Transverse colon (tissue), 4 donors: ENCODE data around the gene CLEC4M. TPM values are rescaled to one million over a fixed set of nuclear protein-coding genes. Genes with fewer than 3 reads are reported as not detected.

Source experiments
- DNase-seq: peaks from one replicate; pipeline ENCODE4 v3.0.0-alpha.2; 2019
- H3K27ac ChIP-seq, 4 donors: fragments of 200-600 bp; sonication (generic); 2 replicates each; pipeline ENCODE4 v1.5.1; 2016 to 2018; ENCODE audit warnings: inconsistent platforms in 4 of 4
- H3K27me3 ChIP-seq: fragments of 200-600 bp; sonication (generic); 2 replicates; pipeline ENCODE4 v1.5.1; 2017; ENCODE audit warnings: inconsistent platforms
- H3K36me3 ChIP-seq, 4 donors: fragments of 200-600 bp; sonication (generic); 2 replicates each; pipeline ENCODE4 v1.5.1; 2017 to 2019; ENCODE audit warnings: inconsistent platforms in 4 of 4
- H3K4me1 ChIP-seq, 4 donors: fragments of 200-600 bp; sonication (generic); 2 replicates each; pipeline ENCODE4 v1.5.1; 2017 to 2020; ENCODE audit warnings: inconsistent platforms in 4 of 4
- H3K4me3 ChIP-seq, 4 donors: fragments of 200-600 bp; sonication (generic); 1 replicate in 1 of 4; 2 replicates in 3 of 4; pipeline versions ENCODE4 v1.5.1 to v1.6.1; 2017 to 2019; ENCODE audit warnings: inconsistent platforms in 4 of 4
- H3K9me3 ChIP-seq, 2 donors: fragments of 200-600 bp; sonication (generic); 2 replicates each; pipeline ENCODE4 v1.5.1; 2017 to 2019; ENCODE audit warnings: inconsistent platforms in 2 of 2
- EP300 ChIP-seq: sonication (generic); formaldehyde crosslinking; IDR thresholded peaks from one replicate; pipeline ENCODE4 v1.6.1; 2017; ENCODE audit warnings: antibody characterized with exemption, low read depth
- POLR2A ChIP-seq: fragments of 450-650 bp; IDR thresholded peaks from one replicate; pipeline ENCODE4 v1.6.1; 2016; ENCODE audit warnings: antibody characterized with exemption, mild to moderate bottlenecking, moderate library complexity
- POLR2AphosphoS5 ChIP-seq, 3 donors: sonication (generic); formaldehyde crosslinking; IDR thresholded peaks; one replicate each; pipeline ENCODE4 v1.6.1; 2016; ENCODE audit warnings: antibody characterized with exemption in 3 of 3
- WGBS, 2 donors: methylation state at CpG; one replicate each; pipeline ENCODE4 v1.1.5; 2018; ENCODE audit warnings: low coverage in 1 of 2; 5-methylcytosine and 5-hydroxymethylcytosine counted together
- in situ Hi-C, 4 donors: fragments of 200-750 bp; cut with MboI; loops; one replicate each; pipeline versions ENCODE4 v1.15.0 to v1.15.1; 2017; ENCODE audit warnings: low sequenced_read_pairs in 3 of 4, low pct_ligation_motif_present in 1 of 4, low pct_unique_long_range_greater_than_20kb in 1 of 4
- intact Hi-C: fragments of 100-400 bp; cut with DNase I; formaldehyde crosslinking; loops from one replicate; pipeline ENCODE4 v1.15.1; 2023; ENCODE audit warnings: low total_unique reads
- total RNA-seq, 4 donors: library from RNA; depleted of rRNA; stranded (reverse); fragments of >200 nt; gene quantifications; one replicate each; pipeline ENCODE4 v1.1.0, GENCODE V29; 2016
- TF ChIP-seq, protein P1 (sequence below), 5 experiments: fragments of 200-600 bp in 3 of 5; fragments of 450-650 bp in 2 of 5; sonication (generic) in 3 of 5; IDR thresholded peaks; 1 replicate in 2 of 5; 2 replicates in 3 of 5; pipeline ENCODE4 v1.5.1; 2016 to 2017; ENCODE audit warnings: antibody characterized with exemption in 5 of 5, inconsistent platforms in 3 of 5, mild to moderate bottlenecking in 2 of 5, moderate library complexity in 1 of 5

The CLEC4M gene
- total RNA-seq, 4 donors from 2014 or later: 0.16 TPM; not detected in 3

DNA sequence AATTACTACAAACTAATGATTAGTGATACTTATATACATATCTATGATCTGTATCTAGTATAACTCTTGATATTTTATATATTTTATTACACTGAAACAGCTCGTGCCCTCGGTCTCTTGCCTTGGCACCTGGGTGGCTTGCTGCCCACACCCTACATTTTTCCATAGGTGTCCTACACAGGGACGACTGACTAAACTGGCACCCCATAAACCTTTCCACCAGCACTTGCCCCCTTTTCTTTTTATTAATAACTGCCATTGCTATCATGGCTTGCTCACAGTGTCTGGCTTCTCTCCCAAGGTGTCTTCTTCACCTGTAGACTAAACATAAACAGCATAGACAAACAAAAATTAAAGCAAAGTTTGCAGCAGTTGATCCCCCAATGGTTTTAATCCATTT lies 30.4 kb downstream of the CLEC4M start:
- Histone ChIP-seq H3K4me3 (no peak overlapping the region), H3K36me3 (no peaks in the 10 kb centered on the region), H3K9me3 (no peaks in the 10 kb centered on the region), H3K27ac (no peak overlapping the region), H3K4me1 (peaks cover 0 to 7% (median 6%) of the 10 kb centered on the region in 4 donors), H3K27me3 (peaks cover 50% of the 10 kb centered on the region)
- 76 to 79% methylated on average over 3 of the region's 3 CpGs for WGBS, 2 donors
- in situ Hi-C loops: loop anchor here in 2 of 4 donors (5.0 to 10.0 kb wide), 3 partner anchors 139 to 439 kb away; no protein-coding TSS in a partner anchor
- intact Hi-C loops: no loop called here
- no peak for DNase-seq
- TF ChIP-seq POLR2AphosphoS5 (IDR thresholded peaks at IDR 0.05) (no peak), EP300 (no peak), POLR2A (no peak)
- TF ChIP-seq, protein P1, sequence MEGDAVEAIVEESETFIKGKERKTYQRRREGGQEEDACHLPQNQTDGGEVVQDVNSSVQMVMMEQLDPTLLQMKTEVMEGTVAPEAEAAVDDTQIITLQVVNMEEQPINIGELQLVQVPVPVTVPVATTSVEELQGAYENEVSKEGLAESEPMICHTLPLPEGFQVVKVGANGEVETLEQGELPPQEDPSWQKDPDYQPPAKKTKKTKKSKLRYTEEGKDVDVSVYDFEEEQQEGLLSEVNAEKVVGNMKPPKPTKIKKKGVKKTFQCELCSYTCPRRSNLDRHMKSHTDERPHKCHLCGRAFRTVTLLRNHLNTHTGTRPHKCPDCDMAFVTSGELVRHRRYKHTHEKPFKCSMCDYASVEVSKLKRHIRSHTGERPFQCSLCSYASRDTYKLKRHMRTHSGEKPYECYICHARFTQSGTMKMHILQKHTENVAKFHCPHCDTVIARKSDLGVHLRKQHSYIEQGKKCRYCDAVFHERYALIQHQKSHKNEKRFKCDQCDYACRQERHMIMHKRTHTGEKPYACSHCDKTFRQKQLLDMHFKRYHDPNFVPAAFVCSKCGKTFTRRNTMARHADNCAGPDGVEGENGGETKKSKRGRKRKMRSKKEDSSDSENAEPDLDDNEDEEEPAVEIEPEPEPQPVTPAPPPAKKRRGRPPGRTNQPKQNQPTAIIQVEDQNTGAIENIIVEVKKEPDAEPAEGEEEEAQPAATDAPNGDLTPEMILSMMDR (IDR thresholded peaks at IDR 0.05): no peak

DNA sequence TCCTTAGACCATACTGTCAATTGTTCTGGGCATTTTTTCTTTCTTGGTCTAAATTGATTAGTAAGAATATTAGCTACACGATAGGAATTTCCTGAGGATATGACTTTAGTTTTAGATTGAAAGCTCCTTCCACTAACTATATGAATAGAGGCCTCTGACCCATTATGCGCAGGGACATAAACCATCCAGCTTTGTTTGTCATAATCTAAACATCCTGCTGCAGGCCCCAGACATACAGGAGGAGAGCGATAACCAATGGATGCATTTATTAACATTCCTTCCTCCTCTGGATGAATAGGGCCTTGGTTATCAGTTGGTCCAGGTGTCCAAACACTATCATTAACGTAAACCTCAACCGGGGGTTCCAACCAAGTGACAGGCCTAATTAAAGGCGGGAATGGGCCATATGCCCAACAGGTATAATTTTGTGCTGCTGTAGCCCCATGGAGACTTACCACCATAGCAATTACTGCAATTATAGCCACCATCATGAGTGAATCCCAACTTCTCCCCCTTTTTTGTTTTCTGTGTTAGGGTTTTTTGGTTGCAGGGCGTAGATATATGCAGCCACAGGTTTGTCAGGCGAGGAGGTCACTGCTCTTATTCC lies 32.6 kb downstream of the CLEC4M start:
- Histone ChIP-seq H3K36me3 (no peaks in the 10 kb centered on the region), H3K4me3 (no peak overlapping the region), H3K9me3 (peaks cover 0 to under 1% of the 10 kb centered on the region in 2 donors), H3K27ac (no peak overlapping the region), H3K4me1 (peaks cover 0 to 13% (median 2%) of the 10 kb centered on the region in 4 donors), H3K27me3 (peaks cover 44% of the 10 kb centered on the region)
- 41 to 73% methylated on average over 3 to 8 of the region's 8 CpGs for WGBS, 2 donors
- TF ChIP-seq POLR2AphosphoS5 (IDR thresholded peaks at IDR 0.05) (no peak), POLR2A (no peak), EP300 (no peak)
- TF ChIP-seq, protein P1 (IDR thresholded peaks at IDR 0.05): no peak
- intact Hi-C loops (no loop called here), in situ Hi-C loops (loop anchor here in 2 of 4 donors (10.0 kb wide), 2 partner anchors 141 to 441 kb away; no protein-coding TSS in a partner anchor)
- DNase-seq: no peak

DNA sequence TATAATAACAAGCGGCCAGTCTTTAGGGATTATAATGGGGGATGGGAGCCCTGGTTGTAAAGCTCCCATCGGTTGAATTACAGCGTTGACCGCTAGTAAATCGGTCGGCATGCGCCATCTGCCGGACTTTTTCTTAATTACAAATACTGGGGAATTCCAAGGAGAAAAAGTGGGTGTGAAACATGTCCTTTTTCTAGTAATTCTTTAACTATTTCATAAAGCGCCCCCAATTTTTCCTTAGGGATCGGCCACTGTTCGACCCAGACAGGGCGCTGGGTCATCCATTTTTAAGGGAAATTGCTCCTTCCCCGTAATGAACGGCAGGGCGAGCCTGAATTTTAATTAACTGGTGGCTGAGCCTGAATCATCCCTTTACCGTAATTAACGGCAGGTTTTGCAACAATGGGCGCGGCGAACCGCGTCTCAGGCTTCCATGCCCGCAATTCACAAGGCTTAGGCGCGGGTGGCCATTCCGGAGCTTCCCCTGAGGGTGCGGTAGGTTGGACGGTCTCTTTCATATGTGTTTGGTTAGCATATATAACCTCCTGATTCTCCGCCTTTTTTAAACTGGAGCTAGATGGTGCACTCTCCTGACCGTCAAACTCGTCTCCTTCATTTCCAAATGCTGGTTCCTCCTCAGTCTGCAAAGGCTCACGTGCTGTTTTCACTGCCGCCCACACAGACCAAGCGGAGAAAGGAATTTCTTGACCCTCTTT lies 36.8 kb downstream of the CLEC4M start:
- peak overlapping the region in 1 of 4 donors; percentile 7 for H3K4me3 ChIP-seq
- H3K27ac ChIP-seq: no peak overlapping the region
- H3K36me3 ChIP-seq: no peaks in the 10 kb centered on the region
- whole genome bisulfite sequencing, 2 donors: 2 to 9% methylated on average over 14 to 34 of the region's 34 CpGs
- peaks cover 4 to 11% of the 10 kb centered on the region in 2 donors for H3K9me3 ChIP-seq
- in situ Hi-C loops (loop anchor here (10.0 to 25.0 kb wide), 6 partner anchors 137 to 445 kb away; partner anchors contain the start of gene RETN (in 1 of the 4)), intact Hi-C loops (loop anchor here (1.0 kb wide), 1 partner anchor 147 kb away; no protein-coding TSS in a partner anchor)
- DNase-seq: peak; percentile 67
- peaks cover 57% of the 10 kb centered on the region for H3K27me3 ChIP-seq
- no peak for TF ChIP-seq POLR2A
- TF ChIP-seq, protein P1 (IDR thresholded peaks at IDR 0.05): peak; percentile 41 to 73 (median 49)
- H3K4me1 ChIP-seq: peaks cover 3 to 21% (median 4%) of the 10 kb centered on the region in 4 donors

DNA sequence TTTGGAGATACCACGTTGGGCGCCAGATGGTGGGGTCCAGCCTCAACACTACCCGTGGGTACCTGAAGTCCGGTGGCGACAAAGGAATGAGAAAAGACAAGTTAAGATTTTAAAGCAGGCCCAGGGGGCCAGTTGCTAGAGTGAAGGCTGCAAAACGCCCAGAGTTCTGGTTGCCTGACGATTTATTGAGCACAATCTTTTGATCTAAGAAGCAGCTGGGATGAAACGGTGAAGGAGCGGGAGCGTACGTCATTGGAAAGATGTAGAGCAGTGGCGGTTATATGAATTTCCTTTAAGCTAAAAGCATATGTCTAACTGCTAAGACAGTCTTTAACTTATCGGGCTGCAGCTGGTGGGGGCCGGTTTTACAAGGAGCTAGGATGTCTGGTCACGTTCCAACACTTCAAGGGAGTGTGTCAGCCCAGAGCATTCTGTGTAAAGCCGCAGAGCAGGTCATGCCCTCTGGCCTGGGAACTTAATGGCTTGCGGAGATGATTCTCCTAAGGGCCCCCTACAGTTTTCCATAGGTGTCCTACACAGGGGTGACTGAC lies 38.1 kb downstream of the CLEC4M start:
- no peaks in the 10 kb centered on the region for H3K36me3 ChIP-seq
- H3K4me1 ChIP-seq: peaks cover 3 to 21% (median 5%) of the 10 kb centered on the region in 4 donors
- DNase-seq: no peak
- intact Hi-C loops (no loop called here), in situ Hi-C loops (loop anchor here in 3 of 4 donors (10.0 to 25.0 kb wide), 4 partner anchors 139 to 439 kb away; partner anchors contain the start of gene RETN (in 1 of the 3))
- no peak for TF ChIP-seq POLR2AphosphoS5 (IDR thresholded peaks at IDR 0.05)
- no peak for TF ChIP-seq EP300
- TF ChIP-seq, protein P1 (IDR thresholded peaks at IDR 0.05): no peak
- TF ChIP-seq POLR2A: no peak
- peaks cover 4 to 11% of the 10 kb centered on the region in 2 donors for H3K9me3 ChIP-seq
- no peak overlapping the region for H3K4me3 ChIP-seq
- 79 to 100% methylated on average over 5 to 17 of the region's 17 CpGs for WGBS, 2 donors
- peaks cover 57% of the 10 kb centered on the region for H3K27me3 ChIP-seq
- H3K27ac ChIP-seq: no peak overlapping the region
